GM19240 (cell line): Measurements from ENCODE around the gene LAMC3.

Experiments
- DNase-seq: peaks from one replicate; pipeline ENCODE4 v3.0.0; 2011; ENCODE audit warnings: low spot score; ENCODE audit not compliant: insufficient read length

LAMC3 gene

DNA sequence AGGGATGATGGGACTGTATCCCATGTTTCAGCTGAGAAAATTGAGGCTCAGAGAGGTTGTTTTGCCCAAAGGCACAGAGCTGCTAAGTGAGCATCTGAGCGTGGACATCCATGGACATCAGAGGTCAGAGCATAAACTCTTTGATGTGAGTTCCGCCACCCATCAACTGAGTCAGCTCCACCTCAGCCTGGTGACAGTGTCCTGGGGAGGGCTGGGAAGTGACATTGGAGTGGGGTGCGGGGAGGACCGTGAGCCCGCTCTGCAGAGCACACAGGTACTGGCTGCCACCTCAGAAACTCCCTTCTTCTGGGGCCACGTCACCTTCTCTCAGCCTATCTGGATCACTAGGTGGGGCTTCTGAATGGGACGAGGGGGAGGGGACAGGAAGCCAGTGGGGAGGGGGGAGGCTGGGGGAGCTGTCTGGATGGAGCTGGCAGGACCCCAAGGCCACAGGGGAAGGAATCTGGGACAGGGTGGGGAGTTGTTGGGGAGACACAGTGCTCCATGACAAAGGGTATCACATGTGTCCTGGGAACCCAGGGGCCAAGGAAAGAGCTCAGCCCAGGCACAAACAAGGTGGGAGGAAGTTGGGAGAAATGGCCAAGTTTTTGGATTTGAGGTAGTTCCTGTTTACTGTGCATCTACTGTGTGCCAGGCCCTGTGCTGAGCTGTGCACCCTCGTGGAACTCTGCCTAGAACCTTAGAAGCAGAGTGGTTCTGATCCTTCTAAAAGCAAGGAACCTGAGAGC, 2.5 kb downstream of the LAMC3 start:
- DNase-seq = no peak

DNA sequence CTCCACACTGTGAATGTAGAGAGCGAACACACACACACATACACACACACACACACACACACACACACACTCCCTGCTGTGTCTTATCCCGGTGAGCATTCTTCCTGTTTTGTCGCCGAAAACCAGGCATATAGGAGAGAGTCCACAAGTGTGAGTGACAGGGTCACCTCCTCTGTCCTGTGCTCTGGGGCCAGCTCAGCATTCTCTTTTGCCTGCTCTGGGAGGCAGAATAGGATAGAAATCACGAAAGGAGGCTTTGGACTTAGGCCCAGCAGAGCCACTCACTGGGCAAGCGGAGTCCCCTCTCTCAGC, 3.0 kb downstream of the LAMC3 start:
- no peak for DNase-seq

DNA sequence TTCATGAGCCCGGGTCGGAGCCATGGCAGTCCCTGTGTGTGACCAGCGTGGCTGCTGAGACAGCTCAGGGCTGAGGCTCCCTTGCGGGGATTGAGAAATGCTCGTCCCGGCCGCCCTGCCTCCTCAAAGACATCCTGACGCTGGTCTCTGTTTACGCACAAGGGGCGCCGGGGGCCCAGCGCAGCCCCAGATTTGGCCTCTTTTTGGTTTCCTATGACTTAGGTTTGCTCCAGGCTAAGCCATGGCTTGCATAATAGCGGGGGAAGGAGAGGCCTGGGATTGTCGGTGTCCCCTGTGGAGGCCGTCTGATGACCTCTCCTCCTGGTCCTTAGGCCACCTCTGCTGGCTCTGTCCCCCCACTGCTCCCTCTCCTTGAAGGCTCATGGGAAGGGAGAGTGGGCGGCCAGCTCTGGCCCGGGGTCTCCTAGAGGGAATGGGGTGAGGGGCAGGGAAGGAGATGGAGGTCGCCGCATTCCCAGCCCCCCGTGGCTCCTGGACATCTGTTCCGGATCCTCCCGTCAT, 3.5 kb downstream of the LAMC3 start:
- DNase-seq = no peak

DNA sequence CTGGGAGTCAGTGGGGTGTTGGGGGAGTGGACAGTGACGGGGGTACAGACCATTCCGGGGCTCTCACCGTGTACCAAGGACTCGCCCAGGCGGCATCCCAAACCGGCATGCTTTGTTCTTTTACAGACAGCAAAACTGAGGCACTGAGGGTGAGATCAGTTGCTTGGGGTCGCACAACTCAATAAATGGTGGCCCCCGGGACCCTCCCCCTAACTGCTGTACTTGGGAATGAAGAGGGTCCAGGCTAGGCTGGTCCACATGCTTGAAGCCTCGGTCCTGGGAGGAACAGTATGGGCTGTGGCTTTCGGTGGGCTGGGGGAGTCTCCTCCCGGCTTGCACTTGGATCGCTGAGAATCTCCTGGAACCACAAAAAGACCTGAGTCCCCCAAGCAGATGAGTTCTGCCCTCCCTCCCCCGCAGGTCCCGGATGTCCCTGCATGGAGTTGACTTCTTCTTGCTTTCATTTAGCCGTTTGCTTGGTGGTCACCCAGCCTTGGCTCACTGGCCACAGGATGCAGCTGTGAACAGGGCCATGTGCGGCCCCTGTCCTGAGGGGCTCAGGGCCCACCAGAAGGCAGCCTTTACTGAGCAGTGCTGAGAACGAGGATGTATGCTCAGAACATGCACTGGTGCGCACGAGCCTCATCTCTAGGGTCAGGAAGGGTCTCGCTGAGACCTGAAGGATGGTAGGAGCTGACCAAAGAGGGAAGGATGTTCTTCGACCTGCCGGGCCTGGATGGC, 4.2 kb downstream of the LAMC3 start:
- DNase-seq = no peak

DNA sequence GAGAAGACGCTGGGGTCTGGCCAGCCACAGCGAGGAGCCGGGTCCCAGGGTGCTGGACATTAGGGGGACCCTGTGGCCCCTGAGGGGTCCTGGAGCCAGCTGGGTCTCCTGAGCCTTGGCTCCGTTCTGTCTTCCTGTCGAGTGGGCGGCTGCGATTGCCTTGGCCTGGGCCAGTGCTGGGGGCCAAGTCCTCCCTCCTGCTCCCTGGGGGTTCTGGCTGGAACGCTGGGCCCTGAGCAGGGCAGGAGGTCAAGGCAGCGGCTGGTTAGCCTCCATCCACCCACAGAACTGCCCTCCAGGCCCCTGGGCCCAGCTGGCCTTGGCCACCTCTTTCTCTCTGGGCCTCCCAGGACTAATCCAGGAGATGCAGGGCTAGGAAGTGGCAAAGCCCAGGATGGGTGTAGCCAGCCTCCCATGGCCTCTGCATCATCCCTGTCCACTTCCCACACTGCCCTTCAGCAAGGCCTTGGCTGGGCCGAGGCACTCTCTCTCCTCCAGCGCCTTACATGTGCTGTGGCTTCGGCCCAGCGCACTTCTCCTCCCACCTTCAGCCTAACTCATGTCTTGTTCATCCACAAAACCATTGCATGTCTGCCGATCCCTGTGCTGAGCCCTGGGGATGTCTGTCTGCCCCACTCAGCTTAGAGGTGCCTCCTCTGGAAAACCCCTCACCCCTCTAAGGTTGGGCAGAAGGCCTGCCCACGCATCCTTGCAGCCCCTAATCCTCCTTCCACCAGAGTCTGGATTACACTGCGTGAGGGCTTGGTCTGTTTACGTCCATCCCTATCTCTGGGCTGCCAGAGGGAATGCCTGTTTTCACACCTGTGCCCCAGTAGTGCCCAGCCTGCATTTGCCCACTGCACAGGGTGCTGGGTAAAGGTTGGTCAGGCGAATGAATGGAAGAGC, 5.0 kb downstream of the LAMC3 start:
- no peak for DNase-seq

DNA sequence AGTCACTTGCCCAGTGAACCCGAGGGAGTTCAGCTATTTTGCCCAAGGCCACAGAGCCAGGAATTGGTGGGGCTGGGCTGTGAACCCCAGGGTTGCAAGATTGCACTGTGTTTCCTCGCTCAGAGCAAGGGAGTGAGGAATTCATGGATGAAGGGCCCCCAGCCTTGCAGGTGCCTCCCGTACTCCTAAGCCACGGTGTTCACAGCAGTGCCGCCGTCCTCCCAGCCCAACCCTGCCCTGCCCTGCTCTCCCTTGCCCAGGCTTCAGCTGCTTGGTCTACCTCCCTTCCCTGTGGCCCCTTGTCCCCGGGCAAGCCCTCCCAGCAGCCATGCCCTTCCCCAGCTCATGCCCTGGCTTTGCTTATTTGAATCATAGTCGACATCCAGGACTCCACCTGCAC, 6.1 kb downstream of the LAMC3 start:
- DNase-seq = no peak

DNA sequence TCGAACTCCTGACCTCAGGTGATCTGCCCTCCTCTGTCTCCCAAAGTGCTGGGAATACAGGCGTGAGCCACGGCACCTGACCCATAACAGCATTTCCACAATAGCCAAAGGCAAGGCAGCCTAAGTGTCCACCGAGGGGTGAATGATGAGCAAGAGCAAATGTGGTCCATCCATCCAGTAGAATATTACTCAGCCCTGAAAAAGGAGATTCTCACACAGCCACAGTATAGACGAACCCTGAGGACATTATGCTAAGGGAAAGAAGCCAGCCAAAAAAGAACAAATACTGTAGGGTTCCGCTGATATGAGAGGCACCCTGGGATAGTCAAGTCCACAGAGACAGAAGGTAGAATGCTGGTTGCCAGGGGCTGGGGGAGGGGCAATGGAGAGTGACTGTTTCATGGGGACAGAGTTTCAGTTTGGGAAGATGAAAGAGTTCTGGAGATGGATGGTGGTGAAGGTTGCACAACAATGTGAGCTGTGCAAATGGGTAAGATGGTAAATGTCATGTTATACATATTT, 7.0 kb downstream of the LAMC3 start:
- DNase-seq = no peak

DNA sequence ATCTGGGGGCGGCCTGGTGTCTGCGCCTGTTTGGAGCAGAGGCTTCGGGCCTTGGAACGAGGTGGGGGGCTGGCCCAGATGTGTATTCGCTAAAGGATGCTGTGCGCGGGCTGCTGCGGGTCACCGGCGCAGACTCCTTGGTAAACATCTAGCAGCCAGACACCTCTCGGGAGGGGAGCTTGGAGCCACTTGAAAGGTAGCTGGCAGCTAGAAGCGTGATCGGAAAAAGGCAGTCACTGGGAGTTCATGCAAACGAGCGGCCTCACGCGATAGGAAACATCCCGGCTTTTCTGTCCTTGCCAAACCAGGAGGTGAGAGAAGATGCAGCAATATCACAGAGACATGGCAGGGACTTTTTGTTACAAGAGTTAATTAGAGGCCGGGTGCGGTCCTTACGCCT, 8.1 kb downstream of the LAMC3 start:
- DNase-seq = no peak

DNA sequence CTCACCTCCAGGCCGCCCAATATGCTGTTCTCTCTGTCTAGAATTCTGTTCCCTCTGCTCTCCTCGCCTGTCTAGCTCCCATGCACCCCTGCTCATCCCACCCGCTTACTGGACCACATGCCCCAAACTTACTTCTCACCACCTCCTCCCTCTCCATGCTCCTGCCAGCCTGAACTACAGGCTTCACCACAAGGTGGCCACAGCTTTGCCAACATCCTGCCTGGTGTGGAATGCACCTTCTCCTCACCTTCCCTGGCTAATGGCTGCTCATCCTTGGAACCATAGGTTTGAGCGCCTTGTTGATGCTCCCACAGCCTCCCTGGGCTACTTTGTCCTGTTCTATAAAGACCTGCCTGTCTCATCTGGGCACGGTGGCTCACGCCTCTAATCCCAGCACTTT, 9.6 kb downstream of the LAMC3 start:
- no peak for DNase-seq

DNA sequence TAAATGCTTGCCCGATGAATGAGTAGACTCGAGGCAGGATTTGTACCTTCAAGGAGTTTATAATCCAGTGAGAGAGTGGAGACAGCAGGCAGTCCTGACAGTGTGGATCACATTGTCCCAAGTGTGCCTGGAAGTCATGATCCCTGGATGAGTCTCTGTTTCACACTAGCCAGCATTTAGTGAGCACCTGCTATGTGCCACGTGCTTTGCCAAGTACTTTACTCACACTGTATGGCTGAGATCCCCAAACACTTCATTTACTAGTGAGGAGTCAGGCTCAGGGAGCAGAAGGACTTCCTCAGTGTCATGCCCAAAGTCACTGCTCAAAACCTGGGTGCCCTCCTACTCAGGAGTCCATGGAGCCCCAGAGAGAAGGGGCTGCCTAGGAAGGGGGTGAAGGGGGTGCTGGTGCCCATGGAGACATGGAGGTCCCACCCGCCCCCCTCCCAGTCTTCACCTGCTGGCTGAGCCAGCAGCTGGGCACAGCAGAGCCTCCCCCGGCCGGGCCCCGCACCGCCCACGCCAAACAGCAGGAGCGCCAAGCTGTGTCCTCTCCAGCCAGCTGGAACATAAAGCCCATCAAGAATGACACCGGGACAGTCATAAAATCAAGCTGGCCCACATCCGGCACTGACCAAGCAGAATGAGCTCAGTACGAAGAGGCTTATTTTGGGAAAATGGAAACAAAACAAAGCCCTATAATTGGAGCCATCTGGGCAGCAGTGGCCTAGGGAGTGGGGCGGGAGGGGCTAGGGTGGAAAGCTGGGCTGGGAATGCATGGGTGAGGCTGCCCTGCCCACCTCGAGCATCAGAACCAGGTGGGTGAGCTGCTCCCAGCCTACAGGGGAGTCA, 10.6 kb downstream of the LAMC3 start:
- no peak for DNase-seq

DNA sequence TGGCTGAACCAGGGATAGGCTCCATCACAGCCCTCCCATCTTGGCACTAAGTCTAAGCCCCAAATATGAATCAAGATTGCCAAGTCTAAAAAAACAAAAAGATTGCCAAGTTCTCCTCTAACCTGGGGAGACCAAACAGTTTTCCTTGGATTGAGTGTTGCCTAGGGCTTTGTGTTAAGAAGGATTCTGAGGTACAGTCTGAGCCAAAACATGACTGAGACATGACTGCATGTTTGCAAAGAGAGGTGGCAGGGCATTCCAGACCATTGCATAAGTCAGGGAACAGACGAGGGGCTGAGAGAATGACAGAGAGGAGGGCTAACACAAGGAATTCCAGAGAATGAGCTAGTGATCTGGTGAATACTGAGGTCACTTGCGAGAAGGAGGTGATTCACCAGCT, 11.4 kb downstream of the LAMC3 start:
- no peak for DNase-seq

DNA sequence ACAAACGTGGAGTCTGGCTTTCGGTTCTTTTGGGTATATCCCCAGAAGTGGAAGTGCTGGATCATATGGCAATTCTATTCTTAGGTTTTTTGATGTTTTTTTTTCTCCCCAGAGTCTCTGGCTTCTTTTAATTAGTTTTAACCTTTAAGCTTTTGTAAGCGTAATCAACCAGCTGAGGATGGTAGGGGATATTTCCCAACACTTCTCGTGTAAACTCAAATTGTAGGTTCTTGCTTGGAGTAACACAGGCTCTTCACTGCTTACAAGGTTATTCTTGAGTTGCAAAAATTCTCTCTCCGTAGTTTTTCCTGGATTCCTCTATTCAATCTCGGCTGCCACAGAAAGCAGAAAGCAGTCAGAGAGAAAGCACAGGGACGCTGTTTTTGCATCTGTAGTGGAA, 11.9 kb downstream of the LAMC3 start:
- DNase-seq = no peak

DNA sequence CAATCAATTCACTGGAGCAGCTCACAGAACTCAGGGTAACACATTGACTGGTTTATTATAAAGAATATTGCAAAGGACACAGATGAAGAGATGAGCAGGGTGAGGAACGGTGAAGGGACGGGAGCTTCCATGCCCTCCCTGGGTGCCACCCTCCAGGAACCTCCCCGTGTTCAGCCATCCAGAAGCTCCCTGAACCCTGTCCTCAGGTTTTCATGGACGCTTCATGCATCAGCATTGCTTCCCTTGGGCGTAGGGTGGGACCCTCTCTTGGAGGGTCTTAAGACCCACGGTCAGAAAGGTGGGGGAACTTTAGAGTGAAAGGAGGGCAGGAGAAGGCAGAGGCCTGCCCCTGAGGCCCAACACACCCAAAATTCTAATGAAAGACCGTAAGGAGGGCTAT, 12.8 kb downstream of the LAMC3 start:
- DNase-seq = no peak

DNA sequence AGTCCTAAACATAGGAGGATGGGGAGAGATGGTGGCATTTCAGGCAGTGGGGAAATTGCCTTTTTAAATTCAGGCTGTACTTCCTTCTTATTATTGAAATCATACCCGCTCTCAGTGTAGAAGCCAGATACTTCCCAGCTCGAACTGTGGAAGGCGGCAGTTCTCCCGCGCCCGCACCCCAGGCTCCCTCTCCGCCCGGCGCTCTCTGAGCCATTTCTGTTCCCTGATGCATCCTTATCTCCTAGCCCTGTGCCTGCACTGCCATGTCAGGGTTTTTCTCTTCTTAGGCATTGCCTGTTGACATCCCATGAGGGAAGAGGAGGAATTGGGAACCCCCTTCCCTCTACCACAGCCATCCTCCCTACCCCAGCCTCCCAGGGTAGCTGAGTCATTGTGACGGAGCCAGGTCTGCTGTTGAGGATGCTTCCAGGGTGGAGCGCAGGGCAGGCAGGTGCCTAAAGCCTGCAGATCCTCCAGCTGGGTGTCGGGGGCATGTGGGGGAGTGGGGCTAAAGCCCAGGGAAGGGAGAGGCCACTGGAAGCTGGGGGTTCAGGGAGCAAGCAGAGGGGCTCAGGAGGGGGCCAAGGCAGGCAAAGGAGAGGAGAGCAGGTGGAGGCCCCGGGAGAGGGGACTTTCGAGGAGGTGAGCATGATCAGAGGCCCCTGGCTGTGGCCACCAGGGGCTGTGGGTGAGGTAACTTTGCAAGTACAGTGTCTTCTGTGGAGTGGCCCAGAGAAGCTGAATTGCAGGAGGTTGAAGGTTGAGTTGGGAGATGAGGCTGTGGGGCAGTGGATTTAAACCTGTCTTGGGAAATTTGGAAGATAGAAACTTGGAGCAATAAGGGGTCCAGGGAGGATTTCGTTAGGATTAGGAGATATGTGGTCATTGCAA, 16.2 kb downstream of the LAMC3 start:
- DNase-seq = no peak

DNA sequence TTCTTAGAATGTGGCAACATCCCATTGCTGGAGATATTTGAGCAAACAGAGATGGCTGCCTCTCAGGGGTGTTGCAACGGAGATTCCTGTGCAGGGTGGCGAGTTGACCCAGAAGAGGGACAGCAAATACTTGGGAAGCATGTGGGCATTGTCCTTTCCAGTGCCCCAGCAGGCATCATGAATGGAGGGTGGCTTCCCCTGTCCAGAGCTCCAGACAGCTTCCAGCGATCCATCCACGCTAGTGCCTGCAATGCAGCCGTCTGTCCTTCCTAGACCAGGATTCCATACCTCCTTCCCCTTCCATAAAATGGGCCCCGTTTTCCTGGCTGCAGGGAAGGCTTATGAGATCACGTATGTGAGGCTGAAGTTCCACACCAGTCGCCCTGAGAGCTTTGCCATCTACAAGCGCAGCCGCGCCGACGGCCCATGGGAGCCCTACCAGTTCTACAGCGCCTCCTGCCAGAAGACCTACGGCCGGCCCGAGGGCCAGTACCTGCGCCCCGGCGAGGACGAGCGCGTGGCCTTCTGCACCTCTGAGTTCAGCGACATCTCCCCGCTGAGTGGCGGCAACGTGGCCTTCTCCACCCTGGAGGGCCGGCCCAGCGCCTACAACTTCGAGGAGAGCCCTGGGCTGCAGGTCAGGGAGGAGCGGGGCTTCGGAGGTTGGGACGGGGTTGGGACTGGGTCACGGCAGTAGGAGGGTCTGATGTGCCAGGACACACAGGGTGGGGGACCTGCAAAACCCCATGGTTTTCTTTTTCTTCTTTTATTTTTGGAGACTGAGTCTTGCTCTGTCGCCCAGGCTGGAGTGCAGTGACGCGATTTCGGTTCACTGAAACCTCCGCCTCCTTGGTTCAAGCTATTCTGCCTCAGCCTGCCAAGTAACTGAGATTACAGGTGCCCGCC, 17.2 kb downstream of the LAMC3 start:
- DNase-seq = no peak

DNA sequence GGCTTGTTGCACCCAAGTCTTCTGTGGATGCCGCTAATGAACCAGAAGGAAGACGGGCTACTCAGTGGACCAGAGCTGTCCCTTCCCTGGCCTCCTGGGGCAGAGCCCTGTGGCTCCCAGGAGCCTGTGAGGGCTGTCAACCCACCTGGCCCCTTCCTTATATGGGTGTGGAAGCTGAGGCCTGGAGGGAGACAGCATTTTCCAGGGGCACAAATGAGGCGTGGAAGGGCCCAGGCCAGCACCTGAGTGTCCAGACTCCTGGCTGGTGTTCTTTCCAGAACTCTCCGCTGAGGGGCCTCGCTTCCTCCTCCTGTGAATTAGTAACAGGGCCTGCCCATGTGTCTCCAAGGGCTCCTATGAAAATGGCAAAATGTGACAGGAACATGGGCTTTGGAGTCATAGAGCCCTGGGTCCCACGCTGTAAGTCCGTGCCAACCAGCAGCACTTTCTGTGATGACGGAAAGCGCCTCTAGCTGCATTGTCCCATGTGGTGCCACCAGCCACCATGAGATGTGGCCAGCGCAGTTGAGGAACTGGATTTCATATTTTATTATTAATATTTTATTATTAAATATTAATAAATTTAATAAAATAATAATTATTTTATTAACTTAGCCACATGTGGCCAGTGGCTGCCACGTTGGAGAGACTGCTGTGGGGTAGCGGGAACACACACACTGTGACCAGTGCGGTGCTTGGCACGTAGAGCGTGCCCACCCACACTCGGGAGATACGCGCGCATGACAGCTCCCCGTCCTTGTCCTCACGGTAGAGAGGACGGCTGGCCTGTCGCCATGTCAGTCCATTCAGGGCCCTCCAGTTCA, 18.3 kb downstream of the LAMC3 start:
- no peak for DNase-seq

DNA sequence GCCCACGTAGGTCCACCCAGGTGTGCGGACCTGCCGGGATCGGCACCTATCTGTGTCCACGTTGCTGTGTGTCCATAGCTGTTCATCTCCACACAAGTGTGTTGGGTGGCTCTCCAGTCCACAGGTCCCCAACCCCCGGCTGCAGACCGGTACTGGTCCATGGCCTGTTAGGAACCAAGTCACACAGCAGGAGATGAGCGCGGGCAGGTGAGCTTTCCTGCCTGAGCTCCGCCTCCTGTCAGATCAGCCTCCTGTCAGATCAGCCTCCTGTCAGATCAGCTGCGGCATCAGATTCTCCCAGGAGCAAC, 18.9 kb downstream of the LAMC3 start:
- DNase-seq = no peak

DNA sequence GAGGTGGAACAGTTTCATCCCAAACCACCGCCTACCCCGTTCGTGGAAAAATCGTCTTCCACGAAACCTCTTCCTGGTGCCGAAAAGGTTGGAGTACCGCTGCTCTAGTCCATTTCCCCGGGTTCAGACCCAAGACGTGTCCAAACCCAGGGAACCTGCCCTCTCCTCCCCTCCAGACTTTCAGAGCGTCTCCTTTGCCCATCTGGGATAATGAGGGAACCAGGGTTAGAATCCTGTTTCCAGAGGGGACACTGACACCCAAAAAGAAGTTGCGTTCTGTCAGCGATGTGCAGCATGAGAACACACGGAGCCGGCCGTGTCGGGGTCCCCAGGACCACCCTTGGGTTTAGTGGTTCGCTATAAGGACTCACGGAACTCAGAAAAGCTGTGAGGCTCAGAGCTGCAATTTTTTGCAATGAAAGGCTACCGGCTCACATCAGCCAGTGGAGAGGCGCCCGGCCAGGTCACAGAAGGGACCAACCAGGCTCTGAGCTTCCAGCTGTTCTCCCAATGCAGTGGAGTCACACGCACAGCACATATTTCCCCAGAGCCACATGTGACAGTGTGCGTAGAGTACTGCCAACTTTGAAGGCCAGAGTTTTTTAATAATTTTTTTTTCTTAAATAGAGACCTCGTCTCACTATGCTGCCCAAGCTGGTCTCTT, 19.4 kb downstream of the LAMC3 start:
- no peak for DNase-seq
